HEK293T (cell line): ENCODE results near the gene COL10A1.

ENCODE experiments used
- BHLHE40 ChIP-seq: fragments of 450-650 bp; IDR thresholded peaks from 2 replicates; pipeline ENCODE4 v1.6.1; 2016; ENCODE audit warnings: mild to moderate bottlenecking, moderate library complexity, borderline replicate concordance
- ELF4 ChIP-seq: fragments of 450-650 bp; IDR thresholded peaks from 2 replicates; pipeline ENCODE4 v1.6.1; 2017; ENCODE audit warnings: antibody characterized with exemption
- FOXK2 ChIP-seq: fragments of 450-650 bp; IDR thresholded peaks from 2 replicates; pipeline ENCODE4 v1.6.1; 2016; ENCODE audit warnings: mild to moderate bottlenecking
- FOXM1 ChIP-seq: fragments of 450-650 bp; IDR thresholded peaks from 2 replicates; pipeline ENCODE4 v1.6.1; 2017; ENCODE audit warnings: mild to moderate bottlenecking, borderline replicate concordance
- L3MBTL2 ChIP-seq: fragments of 450-650 bp; conservative IDR thresholded peaks from 2 replicates; pipeline ENCODE4 v1.6.1; 2016; ENCODE audit warnings: mild to moderate bottlenecking
- LEF1 ChIP-seq: fragments of 450-650 bp; IDR thresholded peaks from 2 replicates; pipeline ENCODE4 v1.6.1; 2017; ENCODE audit warnings: mild to moderate bottlenecking, borderline replicate concordance
- PKNOX1 ChIP-seq: fragments of 450-650 bp; IDR thresholded peaks from 2 replicates; pipeline ENCODE4 v1.6.1; 2016
- SP1 ChIP-seq: fragments of 450-650 bp; IDR thresholded peaks from 2 replicates; pipeline ENCODE4 v1.6.1; 2017
- SUZ12 ChIP-seq: fragments of 450-650 bp; IDR thresholded peaks from 2 replicates; pipeline ENCODE4 v1.6.1; 2016; ENCODE audit warnings: mild to moderate bottlenecking
- TARDBP ChIP-seq: fragments of 450-650 bp; IDR thresholded peaks from 2 replicates; pipeline ENCODE4 v1.6.1; 2016

- TF ChIP-seq TARDBP (no peak), ELF4 (no peak), FOXM1 (no peak), LEF1 (no peak), L3MBTL2 (no peak), FOXK2 (no peak), BHLHE40 (no peak), SUZ12 (no peak), SP1 (no peak), PKNOX1 (no peak)
These were observed 26.9 kb downstream of the COL10A1 start for GRCh38 chr6:116099036-116099435.
